HCT116 (cell line): Measurements from ENCODE around the gene FOXK1. TPM values are rescaled to one million over a fixed set of nuclear protein-coding genes. Genes with fewer than 3 reads are reported as not detected.

Source experiments
- ATAC-seq: fragments of 200-7000 bp; cut with Tn5 transposase; 2 replicates; pipeline ENCODE4 v1.9.1; 2020; ENCODE audit warnings: mild to moderate bottlenecking, moderate library complexity
- BruUV-seq: library from RNA; stranded (reverse); fragments of 400-500 nt; replicated peaks from 2 replicates; lab custom pipeline; 2021; lab: Mats Ljungman, UMichigan
- CTCF ChIA-PET: fragments of 300-600 bp; sonication (Branson Sonifier 250); formaldehyde crosslinking; loops from one replicate; lab custom pipeline; 2021; ENCODE audit warnings: antibody characterized with exemption; lab: Charles Lee
- POLR2A ChIA-PET: fragments of 300-600, 350-600 bp; sonication (Branson Sonifier 250); formaldehyde crosslinking; loops from one replicate; lab custom pipeline; 2021; ENCODE audit warnings: antibody characterized with exemption; lab: Charles Lee
- RAD21 ChIA-PET, 2 experiments: fragments of 300-600 bp; sonication (Branson Sonifier 250); formaldehyde crosslinking; loops; one replicate each; lab custom pipeline; 2023; ENCODE audit warnings: low total read pairs in 2 of 2; ENCODE audit not compliant: uncharacterized antibody in 2 of 2, unreplicated experiment in 2 of 2, low non-redundant PET in 1 of 2; lab: Charles Lee
- DNase-seq: peaks from one replicate; pipeline ENCODE4 v3.0.0-alpha.2; 2010; ENCODE audit warnings: low read depth, low spot score
- H2AFZ ChIP-seq: fragments of 200-600 bp; shearing (Covaris generic), sonication (generic); 2 replicates; pipeline ENCODE4 v1.6.1; 2017; ENCODE audit warnings: low read depth, mixed run types, mixed read lengths, antibody characterized with exemption, low read length; ENCODE audit not compliant: poor library complexity, severe bottlenecking
- H3K27ac ChIP-seq: 2 replicates; pipeline ENCODE4 v1.5.1; 2012; ENCODE audit warnings: low read depth, low read length
- H3K27me3 ChIP-seq: fragments of 200-600 bp; sonication (generic); 2 replicates; pipeline ENCODE4 v1.6.1; 2016; ENCODE audit warnings: mixed run types, low read length, mixed read lengths; ENCODE audit not compliant: insufficient read depth
- H3K36me3 ChIP-seq, 2 experiments: fragments of 200-500 bp in 1 of 2; fragments of 200-600 bp in 1 of 2; sonication (Bioruptor generic) in 1 of 2; sonication (generic) in 1 of 2; 2 replicates each; pipeline versions ENCODE4 v1.5.1 to v1.6.1; 2014 to 2016; ENCODE audit warnings: low read length in 2 of 2, inconsistent platforms in 1 of 2, mixed read lengths in 1 of 2, mixed run types in 1 of 2; ENCODE audit not compliant: insufficient read depth in 2 of 2, control insufficient read depth in 1 of 2
- H3K4me1 ChIP-seq, 2 experiments: fragments of 200-600 bp in 1 of 2; sonication (generic) in 1 of 2; 2 replicates each; pipeline versions ENCODE4 v1.5.1 to v1.6.1; 2012 to 2017; ENCODE audit warnings: low read length in 2 of 2, inconsistent platforms in 1 of 2, mild to moderate bottlenecking in 1 of 2, mixed read lengths in 1 of 2, mixed run types in 1 of 2, moderate library complexity in 1 of 2; ENCODE audit not compliant: insufficient read depth in 2 of 2, control insufficient read depth in 1 of 2
- H3K4me2 ChIP-seq: fragments of 200-600 bp; sonication (generic); 2 replicates; pipeline ENCODE4 v1.6.1; 2017; ENCODE audit warnings: mixed run types, low read length, mixed read lengths
- H3K4me3 ChIP-seq, 2 experiments: fragments of 200-600 bp in 1 of 2; sonication (generic) in 1 of 2; replicated peaks in 1 of 2; 2 replicates each; pipeline ENCODE4 v1.5.1; 2011 to 2016; ENCODE audit warnings: low read length in 2 of 2, control low read depth in 1 of 2, low read depth in 1 of 2, mild to moderate bottlenecking in 1 of 2, mixed read lengths in 1 of 2, mixed run types in 1 of 2
- H3K79me2 ChIP-seq: fragments of 200-600 bp; sonication (generic); 2 replicates; pipeline ENCODE4 v1.6.1; 2017; ENCODE audit warnings: mild to moderate bottlenecking, mixed run types, low read length, moderate library complexity, mixed read lengths; ENCODE audit not compliant: insufficient read depth
- H3K9ac ChIP-seq: fragments of 200-600 bp; sonication (generic); 2 replicates; pipeline ENCODE4 v1.6.1; 2016; ENCODE audit warnings: low read length, mixed read lengths
- H3K9me2 ChIP-seq: fragments of 200-600 bp; sonication (generic), shearing (Covaris generic); 2 replicates; pipeline ENCODE4 v1.6.1; 2017; ENCODE audit warnings: mixed run types, mild to moderate bottlenecking, moderate library complexity; ENCODE audit not compliant: insufficient read depth
- H3K9me3 ChIP-seq, 2 experiments: fragments of 200-500 bp in 1 of 2; fragments of 200-600 bp in 1 of 2; sonication (Bioruptor generic) in 1 of 2; sonication (generic) in 1 of 2; 2 replicates each; pipeline ENCODE4 v1.6.1; 2014 to 2017; ENCODE audit warnings: low read length in 2 of 2, mixed read lengths in 2 of 2, inconsistent platforms in 1 of 2, low read depth in 1 of 2, mild to moderate bottlenecking in 1 of 2, mixed run types in 1 of 2, moderate library complexity in 1 of 2; ENCODE audit not compliant: control insufficient read depth in 1 of 2, insufficient read depth in 1 of 2
- H4K20me1 ChIP-seq: fragments of 200-600 bp; sonication (generic), shearing (Covaris generic); 2 replicates; pipeline ENCODE4 v1.6.1; 2017; ENCODE audit warnings: mixed run types, mild to moderate bottlenecking, moderate library complexity; ENCODE audit not compliant: insufficient read depth
- CBX3 ChIP-seq: IDR thresholded peaks from 2 replicates; pipeline ENCODE4 v1.6.1; 2012; ENCODE audit warnings: low read depth
- CEBPB ChIP-seq: IDR thresholded peaks from 2 replicates; pipeline ENCODE4 v1.6.1; 2012; ENCODE audit warnings: low read depth
- ELF1 ChIP-seq: IDR thresholded peaks from 2 replicates; pipeline ENCODE4 v1.6.1; 2012; ENCODE audit warnings: low read depth, borderline replicate concordance
- EZH2 ChIP-seq: fragments of 200-600 bp; sonication (generic); IDR thresholded peaks from 2 replicates; pipeline ENCODE4 v1.6.1; 2017; ENCODE audit warnings: antibody characterized with exemption, mixed run types
- EZH2phosphoT487 ChIP-seq: fragments of 200-600 bp; IDR thresholded peaks from 2 replicates; pipeline ENCODE4 v1.6.1; 2018; ENCODE audit warnings: antibody characterized with exemption, borderline replicate concordance
- FOSL1 ChIP-seq: IDR thresholded peaks from 2 replicates; pipeline ENCODE4 v1.6.1; 2012; ENCODE audit warnings: low read depth
- JUND ChIP-seq: IDR thresholded peaks from 2 replicates; pipeline ENCODE4 v1.6.1; 2012
- MAX ChIP-seq: IDR thresholded peaks from 2 replicates; pipeline ENCODE4 v1.6.1; 2012
- POLR2A ChIP-seq: IDR thresholded peaks from 2 replicates; pipeline ENCODE4 v1.7.0; 2011; ENCODE audit warnings: borderline replicate concordance; ENCODE audit not compliant: insufficient read depth, insufficient read length; ENCODE audit errors: extremely low read depth
- POLR2AphosphoS5 ChIP-seq: IDR thresholded peaks from 2 replicates; pipeline ENCODE4 v1.6.1; 2011; ENCODE audit warnings: mild to moderate bottlenecking, low read depth, low read length, moderate library complexity
- RAD21 ChIP-seq: IDR thresholded peaks from 2 replicates; pipeline ENCODE4 v1.6.1; 2012; ENCODE audit warnings: low read depth, mild to moderate bottlenecking
- SIN3A ChIP-seq: IDR thresholded peaks from 2 replicates; pipeline ENCODE4 v1.6.1; 2012; ENCODE audit warnings: low read depth
- SP1 ChIP-seq: IDR thresholded peaks from 2 replicates; pipeline ENCODE4 v1.6.1; 2012; ENCODE audit warnings: low read depth
- SRF ChIP-seq: IDR thresholded peaks from 2 replicates; pipeline ENCODE4 v1.6.1; 2012; ENCODE audit warnings: low read depth
- TCF7L2 ChIP-seq: IDR thresholded peaks from 2 replicates; pipeline ENCODE4 v1.7.0; 2011; ENCODE audit warnings: borderline replicate concordance, inconsistent platforms; ENCODE audit not compliant: insufficient read depth, insufficient read length; ENCODE audit errors: extremely low read depth
- YY1 ChIP-seq: IDR thresholded peaks from 2 replicates; pipeline ENCODE4 v1.6.1; 2011; ENCODE audit warnings: low read length, low read depth, moderate library complexity, mild to moderate bottlenecking; ENCODE audit not compliant: insufficient replicate concordance; ENCODE audit errors: extremely low read depth
- ZFX ChIP-seq: fragments of 450-650 bp; IDR thresholded peaks from 2 replicates; pipeline ENCODE4 v1.6.1; 2017
- ZNF274 ChIP-seq: fragments of 200-500 bp; sonication (Bioruptor generic); IDR thresholded peaks from 2 replicates; pipeline ENCODE4 v1.6.1; 2014; ENCODE audit warnings: mild to moderate bottlenecking, low read depth, low read length, inconsistent platforms
- intact Hi-C: fragments of 100-400 bp; cut with micrococcal nuclease; formaldehyde crosslinking; loops from 2 replicates; pipeline ENCODE4 v1.10.0; 2022
- total RNA-seq: library from RNA; stranded (reverse); gene quantifications from one replicate; pipeline ENCODE4 v1.2.1, GENCODE V29; 2021; ENCODE audit not compliant: unreplicated experiment
- TF ChIP-seq, protein P1 (sequence below): IDR thresholded peaks from 2 replicates; pipeline ENCODE4 v1.6.1; 2011; ENCODE audit warnings: mild to moderate bottlenecking, low read length, moderate library complexity; ENCODE audit not compliant: insufficient replicate concordance; ENCODE audit errors: extremely low read depth
- TF ChIP-seq, protein P2 (sequence below): IDR thresholded peaks from 2 replicates; pipeline ENCODE4 v1.6.1; 2012

The FOXK1 gene
- total RNA-seq, 1 experiment from 2014 or later = 60.5 TPM

- Histone ChIP-seq H3K4me3 (no peak overlapping the region), H3K36me3 (no peaks in the 10 kb centered on the region), H3K9me2 (no peaks in the 10 kb centered on the region), H4K20me1 (0 out of 2 replicates have a peak, but pooled peaks cover 2% of the 10 kb centered on the region), H3K9me3 (no peaks in the 10 kb centered on the region), H3K4me1 (peaks cover 30 to 53% of the 10 kb centered on the region in 2 experiments), H3K27me3 (no peaks in the 10 kb centered on the region), H3K27ac (no peak overlapping the region), H2AFZ (no peak overlapping the region), H3K4me2 (no peak overlapping the region), H3K9ac (no peak overlapping the region), H3K79me2 (peaks cover 95% of the 10 kb centered on the region)
- intact Hi-C loops = loop anchor here (5.0 kb wide), 1 partner anchor 42 kb away; no protein-coding TSS in a partner anchor
- TF ChIP-seq ELF1 (no peak), SIN3A (no peak), EZH2 (no peak), CBX3 (no peak)
- no TSS peak for BruUV-seq
- ChIA-PET POLR2A (no interaction called here), CTCF (no interaction called here), RAD21 (no interaction called here)
- ATAC-seq (no peak), DNase-seq (no peak)
Observed at GRCh38 chr7:4734587-4735345, 52.7 kb downstream of the FOXK1 start.

DNA sequence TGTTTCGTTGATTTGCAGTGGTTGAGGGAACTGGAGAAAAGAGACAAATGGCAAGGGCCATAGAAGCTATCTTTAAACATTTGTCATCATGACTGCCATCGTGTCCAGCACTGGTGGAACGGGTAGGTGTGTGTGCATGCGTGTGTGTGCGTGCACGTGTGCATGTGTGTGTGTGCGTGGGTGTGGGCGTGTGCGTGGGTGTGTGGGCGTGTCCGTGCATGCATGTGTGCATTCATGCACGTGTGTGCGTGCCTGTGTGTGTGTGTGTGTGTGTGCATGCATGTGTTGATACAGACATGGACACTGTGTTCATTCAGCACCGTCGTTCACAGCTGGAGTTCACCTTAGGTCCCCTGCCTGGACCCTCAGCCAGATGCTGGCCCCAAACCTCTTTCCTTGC is 55.2 kb downstream of the FOXK1 start:
- no peak for DNase-seq
- CTCF ChIA-PET = no interaction called here
- Histone ChIP-seq H3K9ac (no peak overlapping the region), H3K79me2 (peaks cover 88% of the 10 kb centered on the region), H3K9me3 (no peaks in the 10 kb centered on the region), H3K4me2 (peak overlapping the region; percentile 82), H3K36me3 (peaks cover 4 to 7% of the 10 kb centered on the region in 2 experiments; a peak in 2 of 4 replicates), H3K4me3 (no peak overlapping the region), H3K27me3 (no peaks in the 10 kb centered on the region), H2AFZ (no peak overlapping the region), H3K27ac (no peak overlapping the region; the same call in 1 of the 2 replicates), H4K20me1 (0 out of 2 replicates have a peak, but pooled peaks cover 2% of the 10 kb centered on the region), H3K4me1 (peaks cover 31 to 54% of the 10 kb centered on the region in 2 experiments), H3K9me2 (no peaks in the 10 kb centered on the region)
- TF ChIP-seq EZH2 (no peak), MAX (no peak), SIN3A (no peak), ZFX (no peak), CBX3 (no peak), SRF (no peak), CEBPB (no peak), TCF7L2 (no peak), FOSL1 (no peak), EZH2phosphoT487 (no peak), ZNF274 (no peak), SP1 (no peak), POLR2A (no peak), POLR2AphosphoS5 (no peak), YY1 (no peak), RAD21 (no peak), JUND (no peak)
- TF ChIP-seq, protein P1, sequence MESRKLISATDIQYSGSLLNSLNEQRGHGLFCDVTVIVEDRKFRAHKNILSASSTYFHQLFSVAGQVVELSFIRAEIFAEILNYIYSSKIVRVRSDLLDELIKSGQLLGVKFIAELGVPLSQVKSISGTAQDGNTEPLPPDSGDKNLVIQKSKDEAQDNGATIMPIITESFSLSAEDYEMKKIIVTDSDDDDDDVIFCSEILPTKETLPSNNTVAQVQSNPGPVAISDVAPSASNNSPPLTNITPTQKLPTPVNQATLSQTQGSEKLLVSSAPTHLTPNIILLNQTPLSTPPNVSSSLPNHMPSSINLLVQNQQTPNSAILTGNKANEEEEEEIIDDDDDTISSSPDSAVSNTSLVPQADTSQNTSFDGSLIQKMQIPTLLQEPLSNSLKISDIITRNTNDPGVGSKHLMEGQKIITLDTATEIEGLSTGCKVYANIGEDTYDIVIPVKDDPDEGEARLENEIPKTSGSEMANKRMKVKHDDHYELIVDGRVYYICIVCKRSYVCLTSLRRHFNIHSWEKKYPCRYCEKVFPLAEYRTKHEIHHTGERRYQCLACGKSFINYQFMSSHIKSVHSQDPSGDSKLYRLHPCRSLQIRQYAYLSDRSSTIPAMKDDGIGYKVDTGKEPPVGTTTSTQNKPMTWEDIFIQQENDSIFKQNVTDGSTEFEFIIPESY = no peak
- TF ChIP-seq, protein P2, sequence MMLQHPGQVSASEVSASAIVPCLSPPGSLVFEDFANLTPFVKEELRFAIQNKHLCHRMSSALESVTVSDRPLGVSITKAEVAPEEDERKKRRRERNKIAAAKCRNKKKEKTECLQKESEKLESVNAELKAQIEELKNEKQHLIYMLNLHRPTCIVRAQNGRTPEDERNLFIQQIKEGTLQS = no peak
- POLR2A ChIA-PET = no interaction called here
- BruUV-seq = no TSS peak
- intact Hi-C loops = loop anchor here (5.0 kb wide), 1 partner anchor 45 kb away; no protein-coding TSS in a partner anchor
- ATAC-seq = no peak
- RAD21 ChIA-PET = no interaction called here
